GM12878 (cell line): ENCODE results near the gene EXOC4. TPM values are rescaled to one million over a fixed set of nuclear protein-coding genes. Genes with fewer than 3 reads are reported as not detected.

Experiments
- ATAC-seq: fragments of 200-7000 bp; cut with Tn5 transposase; 3 replicates; pipeline ENCODE4 v1.9.1; 2020; ENCODE audit warnings: mild to moderate bottlenecking, moderate library complexity
- BruUV-seq: library from RNA; stranded (reverse); fragments of 400-500 nt; replicated peaks from 2 replicates; lab custom pipeline; 2021; lab: Mats Ljungman, UMichigan
- CTCF ChIA-PET: fragments of 300-600 bp; sonication (Branson Sonifier 250); formaldehyde crosslinking; extraction: SDS; loops from one replicate; lab custom pipeline; 2021; ENCODE audit warnings: inconsistent platforms; lab: Yijun Ruan, JAX
- POLR2A ChIA-PET: fragments of 350-600 bp; formaldehyde crosslinking; extraction: SDS; loops from one replicate; lab custom pipeline; 2021; ENCODE audit warnings: inconsistent platforms; lab: Charles Lee
- RAD21 ChIA-PET: fragments of 300-600 bp; sonication (Branson Sonifier 250); formaldehyde crosslinking; loops from one replicate; lab custom pipeline; 2023; ENCODE audit warnings: antibody characterized with exemption; ENCODE audit not compliant: unreplicated experiment; lab: Charles Lee
- SMC1A ChIA-PET: fragments of 300-600 bp; sonication (Branson Sonifier 250); formaldehyde crosslinking; loops from one replicate; lab custom pipeline; 2023; ENCODE audit not compliant: unreplicated experiment, uncharacterized antibody; lab: Charles Lee
- DNase-seq: peaks from one replicate; pipeline ENCODE4 v3.0.0-alpha.2; 2011; ENCODE audit warnings: low read depth, low spot score
- FAIRE-seq: peaks from 3 replicates; lab custom pipeline; 2011; peaks lifted over from hg19 to GRCh38; lab: Jason Lieb, UNC
- H2AFZ ChIP-seq: 2 replicates; pipeline ENCODE4 v1.6.0; 2011; ENCODE audit warnings: low read depth, low read length, control low read depth; ENCODE audit not compliant: control insufficient read depth
- H3K27ac ChIP-seq: 2 replicates; pipeline ENCODE4 v1.5.1; 2011; ENCODE audit warnings: control low read depth; ENCODE audit not compliant: control insufficient read depth, insufficient read depth
- H3K27me3 ChIP-seq, 2 experiments: replicated peaks in 1 of 2; 2 replicates each; pipeline versions ENCODE4 v1.6.0 to v1.6.1; 2011; ENCODE audit warnings: low read length in 1 of 2; ENCODE audit not compliant: control insufficient read depth in 2 of 2, insufficient read depth in 2 of 2
- H3K36me3 ChIP-seq, 2 experiments: 2 replicates each; pipeline ENCODE4 v1.5.1; 2011; ENCODE audit warnings: low read length in 1 of 2; ENCODE audit not compliant: control insufficient read depth in 2 of 2, insufficient read depth in 2 of 2
- H3K4me1 ChIP-seq: 2 replicates; pipeline ENCODE4 v1.6.1; 2011; ENCODE audit warnings: mild to moderate bottlenecking, low read length, moderate library complexity, mixed read lengths; ENCODE audit not compliant: control insufficient read depth, insufficient read depth
- H3K4me2 ChIP-seq: 2 replicates; pipeline ENCODE4 v1.6.0; 2011; ENCODE audit warnings: control low read depth; ENCODE audit not compliant: control insufficient read depth, insufficient read depth
- H3K4me3 ChIP-seq: fragments of 200-600 bp; sonication (generic); 2 replicates; pipeline ENCODE4 v1.5.1; 2016
- H3K79me2 ChIP-seq: 2 replicates; pipeline ENCODE4 v1.6.0; 2011; ENCODE audit warnings: low read length; ENCODE audit not compliant: control insufficient read depth, insufficient read depth
- H3K9ac ChIP-seq: 2 replicates; pipeline ENCODE4 v1.8.0; 2011; ENCODE audit warnings: low read length, control low read depth, mixed read lengths; ENCODE audit not compliant: control insufficient read depth, insufficient read depth
- H3K9me3 ChIP-seq: replicated peaks from 3 replicates; pipeline ENCODE4 v1.5.1; 2011; ENCODE audit warnings: mild to moderate bottlenecking, low read length; ENCODE audit not compliant: control insufficient read depth, insufficient read depth
- H4K20me1 ChIP-seq: 2 replicates; pipeline ENCODE4 v1.6.0; 2011; ENCODE audit not compliant: control insufficient read depth, insufficient read depth
- NFYA ChIP-seq: IDR thresholded peaks from 2 replicates; pipeline ENCODE4 v1.6.1; 2011; ENCODE audit warnings: low read depth, mild to moderate bottlenecking, low read length, improper control_type of control experiment, borderline replicate concordance
- SPI1 ChIP-seq: IDR thresholded peaks from 2 replicates; pipeline ENCODE4 v1.6.1; 2011; ENCODE audit warnings: low read depth, mild to moderate bottlenecking, low read length, moderate library complexity, borderline replicate concordance; ENCODE audit not compliant: insufficient read depth
- WGBS: methylation state at CpG from one replicate; pipeline ENCODE4 v1.1.6; 2016; ENCODE audit warnings: low lambda C conversion rate; ENCODE audit not compliant: insufficient replicate concordance, insufficient coverage; ENCODE audit errors: missing lambda C conversion rate; 5-methylcytosine and 5-hydroxymethylcytosine counted together
- in situ Hi-C: fragments of 300-500 bp; cut with MboI; formaldehyde crosslinking; loops from 9 replicates; pipeline ENCODE4 v1.14.3; 2018; ENCODE audit warnings: mixed read lengths
- intact Hi-C: fragments of 100-400 bp; cut with micrococcal nuclease; formaldehyde crosslinking; loops from one replicate; pipeline ENCODE4 v1.14.2; 2022; ENCODE audit not compliant: unreplicated experiment
- polyA plus RNA-seq, 11 experiments: library from polyadenylated mRNA; depleted of rRNA in 4 of 11; unstranded in 6 of 11; stranded (reverse) in 5 of 11; fragments of >200 nt; fragmentation: Nextera tagmentation in 4 of 11; fragmentation: Illumina TruSeq in 1 of 11; extraction: Ambion mirVana in 4 of 11; extraction: Trizol in 1 of 11; gene quantifications; 1 replicate in 1 of 11; 2 replicates in 10 of 11; pipeline versions ENCODE4 v1.2.1 to v1.2.3, GENCODE V29; 2011 to 2016; ENCODE audit warnings: inconsistent platforms in 2 of 11, missing spikeins in 2 of 11, low read depth in 1 of 11
- total RNA-seq, 4 experiments: library from RNA; depleted of rRNA in 3 of 4; stranded (reverse); fragments of >200 nt in 3 of 4; fragmentation: Illumina TruSeq in 1 of 4; extraction: Trizol in 1 of 4; gene quantifications; 2 replicates each; pipeline versions ENCODE4 v1.2.1 to v1.2.3, GENCODE V29; 2013 to 2021
- TF ChIP-seq, protein P1 (sequence below): fragments of 450-650 bp; IDR thresholded peaks from 2 replicates; pipeline ENCODE4 v1.6.1; 2017; ENCODE audit warnings: mild to moderate bottlenecking
- TF ChIP-seq, protein P2 (sequence below): fragments of 450-650 bp; IDR thresholded peaks from 2 replicates; pipeline ENCODE4 v1.6.1; 2017; ENCODE audit warnings: borderline replicate concordance

EXOC4 gene
- total and polyA plus RNA-seq, 10 of the 15 experiments (the other 5 are each of a cell fraction or from before 2014, with no cell fraction given) = 13.2 to 44.5 (median 29.6) TPM

DNA sequence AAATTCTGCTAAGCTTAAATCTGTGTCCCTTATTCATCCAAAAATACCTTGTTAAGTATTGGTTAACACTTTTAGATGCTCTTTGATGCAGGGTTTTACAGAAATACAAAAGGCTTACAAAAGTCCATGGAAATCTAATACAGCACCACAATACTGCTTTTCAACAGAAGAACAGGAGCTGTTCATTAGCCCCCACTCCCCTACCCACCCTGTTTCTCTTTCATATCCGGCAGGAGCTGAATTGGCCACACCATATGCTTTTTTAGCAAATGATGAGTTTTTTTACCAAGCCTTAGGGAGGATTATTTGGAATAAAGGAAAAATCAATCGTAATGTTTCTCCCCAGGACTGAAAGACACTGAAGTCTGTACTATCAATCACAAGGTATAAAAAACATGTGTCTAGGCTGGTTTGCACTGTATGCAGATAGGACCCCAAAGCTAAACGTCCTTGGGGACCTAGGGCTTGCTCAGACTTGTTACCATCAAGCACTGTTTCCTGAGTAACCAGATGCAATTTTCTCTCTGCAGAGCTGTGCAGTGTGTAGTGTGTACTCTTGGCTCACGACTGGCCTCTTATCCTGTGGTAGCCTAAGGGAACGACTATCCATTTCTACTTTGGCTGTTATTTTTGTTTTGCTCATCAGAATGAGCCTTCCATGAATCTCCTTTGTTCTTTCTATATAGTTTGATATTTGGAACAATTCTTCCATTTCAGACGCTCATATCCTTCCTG is 731.0 kb downstream of the EXOC4 start:
- no peak overlapping the region for H2AFZ ChIP-seq
- H4K20me1 ChIP-seq = no peaks in the 10 kb centered on the region
- no peaks in the 10 kb centered on the region for H3K4me1 ChIP-seq
- CTCF ChIA-PET = interaction anchor here (1.3 kb wide), 1 partner anchor 35 kb away, joined by 3 read pairs; no protein-coding TSS in a partner anchor
- FAIRE-seq (no peak), ATAC-seq (peak; percentile 26; the same call in 1 of the 3 replicates), DNase-seq (no peak)
- H3K79me2 ChIP-seq = no peaks in the 10 kb centered on the region
- H3K36me3 ChIP-seq = no peaks in the 10 kb centered on the region
- no peak overlapping the region for H3K27ac ChIP-seq
- intact Hi-C loops = no loop called here
- RAD21 ChIA-PET = no interaction called here
- no peaks in the 10 kb centered on the region for H3K9me3 ChIP-seq
- TF ChIP-seq SPI1 (no peak), NFYA (no peak)
- TF ChIP-seq, protein P1, sequence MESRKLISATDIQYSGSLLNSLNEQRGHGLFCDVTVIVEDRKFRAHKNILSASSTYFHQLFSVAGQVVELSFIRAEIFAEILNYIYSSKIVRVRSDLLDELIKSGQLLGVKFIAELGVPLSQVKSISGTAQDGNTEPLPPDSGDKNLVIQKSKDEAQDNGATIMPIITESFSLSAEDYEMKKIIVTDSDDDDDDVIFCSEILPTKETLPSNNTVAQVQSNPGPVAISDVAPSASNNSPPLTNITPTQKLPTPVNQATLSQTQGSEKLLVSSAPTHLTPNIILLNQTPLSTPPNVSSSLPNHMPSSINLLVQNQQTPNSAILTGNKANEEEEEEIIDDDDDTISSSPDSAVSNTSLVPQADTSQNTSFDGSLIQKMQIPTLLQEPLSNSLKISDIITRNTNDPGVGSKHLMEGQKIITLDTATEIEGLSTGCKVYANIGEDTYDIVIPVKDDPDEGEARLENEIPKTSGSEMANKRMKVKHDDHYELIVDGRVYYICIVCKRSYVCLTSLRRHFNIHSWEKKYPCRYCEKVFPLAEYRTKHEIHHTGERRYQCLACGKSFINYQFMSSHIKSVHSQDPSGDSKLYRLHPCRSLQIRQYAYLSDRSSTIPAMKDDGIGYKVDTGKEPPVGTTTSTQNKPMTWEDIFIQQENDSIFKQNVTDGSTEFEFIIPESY = no peak
- TF ChIP-seq, protein P2, sequence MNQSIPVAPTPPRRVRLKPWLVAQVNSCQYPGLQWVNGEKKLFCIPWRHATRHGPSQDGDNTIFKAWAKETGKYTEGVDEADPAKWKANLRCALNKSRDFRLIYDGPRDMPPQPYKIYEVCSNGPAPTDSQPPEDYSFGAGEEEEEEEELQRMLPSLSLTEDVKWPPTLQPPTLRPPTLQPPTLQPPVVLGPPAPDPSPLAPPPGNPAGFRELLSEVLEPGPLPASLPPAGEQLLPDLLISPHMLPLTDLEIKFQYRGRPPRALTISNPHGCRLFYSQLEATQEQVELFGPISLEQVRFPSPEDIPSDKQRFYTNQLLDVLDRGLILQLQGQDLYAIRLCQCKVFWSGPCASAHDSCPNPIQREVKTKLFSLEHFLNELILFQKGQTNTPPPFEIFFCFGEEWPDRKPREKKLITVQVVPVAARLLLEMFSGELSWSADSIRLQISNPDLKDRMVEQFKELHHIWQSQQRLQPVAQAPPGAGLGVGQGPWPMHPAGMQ = no peak
- SMC1A ChIA-PET = interaction anchor here (1.3 to 1.5 kb wide), 2 partner anchors 9 to 17 kb away, joined by 3 to 4 read pairs; no protein-coding TSS in a partner anchor
- in situ Hi-C loops = no loop called here
- WGBS = 77% methylated on average over 6 of the region's 6 CpGs
- H3K4me3 ChIP-seq = no peak overlapping the region
- H3K9ac ChIP-seq = no peak overlapping the region
- POLR2A ChIA-PET = no interaction called here
- no TSS peak for BruUV-seq
- no peaks in the 10 kb centered on the region for H3K27me3 ChIP-seq
- no peak overlapping the region for H3K4me2 ChIP-seq
